ENCODE data around the gene C6orf89. TPM values are rescaled to one million over a fixed set of nuclear protein-coding genes. Genes with fewer than 3 reads are reported as not detected.

C6orf89 gene
- total RNA-seq, 1 experiment from 2014 or later = 13.2 TPM

DNA sequence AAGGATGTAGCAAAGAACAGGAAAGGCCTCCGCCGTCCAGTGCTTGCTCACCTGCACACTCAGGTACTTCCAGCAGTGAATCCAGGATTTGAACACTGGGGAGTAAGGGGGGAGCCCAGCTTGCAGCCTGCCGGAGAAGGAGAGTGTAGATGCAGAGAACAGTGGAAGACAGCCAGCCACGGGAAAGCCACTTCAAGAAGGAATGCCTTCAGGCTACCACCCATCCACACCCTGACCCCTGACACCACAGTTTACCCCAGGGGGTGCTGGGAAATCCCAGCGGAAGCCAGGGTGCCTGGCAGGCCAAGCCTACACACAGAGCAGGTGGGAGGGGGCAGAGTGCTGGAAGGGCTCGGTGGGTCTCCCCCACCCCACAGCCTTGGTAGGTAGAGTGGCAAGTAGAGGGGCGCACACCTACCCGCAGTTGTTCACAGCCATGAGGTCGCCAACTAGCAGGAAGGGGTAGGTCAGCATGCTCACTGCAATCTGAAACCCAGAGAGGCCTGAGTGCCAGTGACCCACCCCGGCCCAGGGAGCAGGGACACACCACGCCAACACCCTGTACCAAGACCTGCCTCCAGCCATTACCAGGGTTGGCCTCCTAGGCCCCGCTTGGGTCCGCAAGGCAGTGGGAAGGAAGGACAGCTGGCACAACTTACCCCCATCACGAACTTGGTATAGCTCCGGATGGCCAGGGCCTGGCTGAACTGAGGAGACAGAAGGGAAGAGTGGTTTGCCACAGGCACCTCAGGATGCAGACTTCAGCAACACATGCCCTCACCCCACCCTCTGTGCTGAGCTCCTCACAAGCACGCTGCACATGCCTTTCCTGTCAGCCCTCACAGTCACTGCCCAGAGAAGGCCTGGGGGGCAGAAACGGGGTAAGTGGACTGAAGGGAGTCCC lies 84.5 kb downstream of the C6orf89 start:
- no peak overlapping the region for H3K4me3 Mint-ChIP-seq
- peak overlapping the region; percentile 84 for H3K27ac Mint-ChIP-seq
- TF ChIP-seq PREB (CRISPR knock-in tag; IDR thresholded peaks at IDR 0.05; ENCODE audit: borderline replicate concordance) = no peak
- ChIA-PET POLR2A (no interaction called here), CTCF (interaction anchor here (0.7 kb wide), 1 partner anchor 55 kb away, joined by 3 read pairs; no protein-coding TSS in a partner anchor)
- no peak for DNase-seq (ENCODE audit: low spot score)
- no peaks in the 10 kb centered on the region for H3K4me1 Mint-ChIP-seq
- no peaks in the 10 kb centered on the region for H3K9me3 Mint-ChIP-seq
- no peaks in the 10 kb centered on the region for H3K27me3 Mint-ChIP-seq (ENCODE audit: low read depth)
- H3K36me3 Mint-ChIP-seq = peaks cover 70% of the 10 kb centered on the region
- ATAC-seq = no peak

DNA sequence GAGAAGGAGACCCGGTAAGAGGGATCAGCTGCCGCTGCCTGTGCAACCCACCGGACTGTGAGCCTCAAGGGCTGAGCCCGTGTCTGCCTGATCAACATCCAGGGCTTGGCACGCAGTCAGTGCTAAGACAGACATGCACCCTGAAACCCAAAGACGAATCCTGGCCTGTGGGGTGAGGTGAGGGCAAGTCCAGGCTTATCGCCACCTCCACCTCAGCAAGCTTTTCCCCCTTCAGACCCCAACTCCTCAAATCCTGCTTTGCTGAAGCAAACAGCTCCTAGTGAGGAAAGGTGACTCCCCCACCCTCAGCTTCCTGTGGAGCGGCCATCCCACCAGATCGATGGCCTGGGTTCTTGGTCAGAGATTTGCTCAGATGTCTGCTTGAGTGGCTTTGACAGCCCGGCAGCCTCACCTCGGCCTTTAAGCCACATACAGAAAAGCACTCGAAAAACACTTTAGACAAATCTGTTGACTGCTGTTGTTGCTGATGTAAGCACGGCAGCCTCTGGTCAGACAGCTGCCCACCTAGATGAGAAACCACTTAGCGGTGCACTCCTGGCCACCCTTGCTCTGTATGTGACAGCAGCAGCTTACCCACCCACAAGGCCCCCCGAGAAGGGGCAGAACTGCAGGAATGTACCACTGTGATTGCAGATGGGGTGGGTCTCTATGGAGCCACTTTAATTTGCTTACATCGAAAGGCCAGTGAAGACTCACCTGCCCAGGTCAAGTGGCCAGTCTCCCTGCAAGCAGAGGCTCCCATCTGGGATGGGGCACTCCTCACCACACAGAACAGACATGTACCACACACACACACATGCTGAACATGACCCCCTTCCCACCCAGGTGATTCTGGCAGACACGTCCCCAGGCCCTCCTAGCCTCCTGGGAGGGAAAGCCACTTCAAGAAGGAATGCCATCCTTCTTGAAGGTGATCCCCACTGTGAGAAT lies 85.4 kb downstream of the C6orf89 start:
- CTCF ChIA-PET = interaction anchor here (0.7 kb wide), 1 partner anchor 56 kb away, joined by 3 read pairs; no protein-coding TSS in a partner anchor
- Mint-ChIP-seq H3K36me3 (peaks cover 79% of the 10 kb centered on the region), H3K27ac (peak overlapping the region; percentile 82)

GRCh38 chr6:36971921-36972673 lies 86.3 kb downstream of the C6orf89 start:
- Mint-ChIP-seq H3K36me3 (peaks cover 89% of the 10 kb centered on the region), H3K4me3 (no peak overlapping the region), H3K27me3 (ENCODE audit: low read depth) (no peaks in the 10 kb centered on the region), H3K27ac (peak overlapping the region; percentile 82), H3K4me1 (no peaks in the 10 kb centered on the region), H3K9me3 (no peaks in the 10 kb centered on the region)
- no peak for ATAC-seq
- no peak for DNase-seq (ENCODE audit: low spot score)
- CTCF ChIA-PET = interaction anchor here (0.7 kb wide), 1 partner anchor 235 kb away, joined by 3 read pairs; no protein-coding TSS in a partner anchor
- POLR2A ChIA-PET = interaction anchor here (0.7 kb wide), 1 partner anchor 46 kb away, joined by 3 read pairs; no protein-coding TSS in a partner anchor
- TF ChIP-seq ELF4 (CRISPR knock-in tag; IDR thresholded peaks at IDR 0.05; ENCODE audit: low read depth) (no peak), HMGXB4 (CRISPR knock-in tag; IDR thresholded peaks at IDR 0.05) (no peak), MYBL2 (CRISPR knock-in tag; IDR thresholded peaks at IDR 0.05) (no peak), TP53 (CRISPR knock-in tag; IDR thresholded peaks at IDR 0.05) (no peak), ZSCAN18 (CRISPR knock-in tag; IDR thresholded peaks at IDR 0.05) (no peak)
- TF ChIP-seq, protein P1, sequence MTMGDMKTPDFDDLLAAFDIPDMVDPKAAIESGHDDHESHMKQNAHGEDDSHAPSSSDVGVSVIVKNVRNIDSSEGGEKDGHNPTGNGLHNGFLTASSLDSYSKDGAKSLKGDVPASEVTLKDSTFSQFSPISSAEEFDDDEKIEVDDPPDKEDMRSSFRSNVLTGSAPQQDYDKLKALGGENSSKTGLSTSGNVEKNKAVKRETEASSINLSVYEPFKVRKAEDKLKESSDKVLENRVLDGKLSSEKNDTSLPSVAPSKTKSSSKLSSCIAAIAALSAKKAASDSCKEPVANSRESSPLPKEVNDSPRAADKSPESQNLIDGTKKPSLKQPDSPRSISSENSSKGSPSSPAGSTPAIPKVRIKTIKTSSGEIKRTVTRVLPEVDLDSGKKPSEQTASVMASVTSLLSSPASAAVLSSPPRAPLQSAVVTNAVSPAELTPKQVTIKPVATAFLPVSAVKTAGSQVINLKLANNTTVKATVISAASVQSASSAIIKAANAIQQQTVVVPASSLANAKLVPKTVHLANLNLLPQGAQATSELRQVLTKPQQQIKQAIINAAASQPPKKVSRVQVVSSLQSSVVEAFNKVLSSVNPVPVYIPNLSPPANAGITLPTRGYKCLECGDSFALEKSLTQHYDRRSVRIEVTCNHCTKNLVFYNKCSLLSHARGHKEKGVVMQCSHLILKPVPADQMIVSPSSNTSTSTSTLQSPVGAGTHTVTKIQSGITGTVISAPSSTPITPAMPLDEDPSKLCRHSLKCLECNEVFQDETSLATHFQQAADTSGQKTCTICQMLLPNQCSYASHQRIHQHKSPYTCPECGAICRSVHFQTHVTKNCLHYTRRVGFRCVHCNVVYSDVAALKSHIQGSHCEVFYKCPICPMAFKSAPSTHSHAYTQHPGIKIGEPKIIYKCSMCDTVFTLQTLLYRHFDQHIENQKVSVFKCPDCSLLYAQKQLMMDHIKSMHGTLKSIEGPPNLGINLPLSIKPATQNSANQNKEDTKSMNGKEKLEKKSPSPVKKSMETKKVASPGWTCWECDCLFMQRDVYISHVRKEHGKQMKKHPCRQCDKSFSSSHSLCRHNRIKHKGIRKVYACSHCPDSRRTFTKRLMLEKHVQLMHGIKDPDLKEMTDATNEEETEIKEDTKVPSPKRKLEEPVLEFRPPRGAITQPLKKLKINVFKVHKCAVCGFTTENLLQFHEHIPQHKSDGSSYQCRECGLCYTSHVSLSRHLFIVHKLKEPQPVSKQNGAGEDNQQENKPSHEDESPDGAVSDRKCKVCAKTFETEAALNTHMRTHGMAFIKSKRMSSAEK (CRISPR knock-in tag; IDR thresholded peaks at IDR 0.05; ENCODE audit: borderline replicate concordance) = no peak

More for the DNA sequence above, 85.4 kb downstream of the C6orf89 start:
- no peaks in the 10 kb centered on the region for H3K4me1 Mint-ChIP-seq
- no peaks in the 10 kb centered on the region for H3K9me3 Mint-ChIP-seq
- ATAC-seq (no peak), DNase-seq (ENCODE audit: low spot score) (no peak)
- no peaks in the 10 kb centered on the region for H3K27me3 Mint-ChIP-seq (ENCODE audit: low read depth)
- H3K4me3 Mint-ChIP-seq = no peak overlapping the region
- POLR2A ChIA-PET = no interaction called here
- no peak for TF ChIP-seq SMAD3 (CRISPR knock-in tag; IDR thresholded peaks at IDR 0.05; ENCODE audit: borderline replicate concordance)
- no peak for TF ChIP-seq ATF2 (CRISPR knock-in tag; IDR thresholded peaks at IDR 0.05; ENCODE audit: borderline replicate concordance, low read depth)
- TF ChIP-seq, protein P2, sequence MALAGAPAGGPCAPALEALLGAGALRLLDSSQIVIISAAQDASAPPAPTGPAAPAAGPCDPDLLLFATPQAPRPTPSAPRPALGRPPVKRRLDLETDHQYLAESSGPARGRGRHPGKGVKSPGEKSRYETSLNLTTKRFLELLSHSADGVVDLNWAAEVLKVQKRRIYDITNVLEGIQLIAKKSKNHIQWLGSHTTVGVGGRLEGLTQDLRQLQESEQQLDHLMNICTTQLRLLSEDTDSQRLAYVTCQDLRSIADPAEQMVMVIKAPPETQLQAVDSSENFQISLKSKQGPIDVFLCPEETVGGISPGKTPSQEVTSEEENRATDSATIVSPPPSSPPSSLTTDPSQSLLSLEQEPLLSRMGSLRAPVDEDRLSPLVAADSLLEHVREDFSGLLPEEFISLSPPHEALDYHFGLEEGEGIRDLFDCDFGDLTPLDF (CRISPR knock-in tag; IDR thresholded peaks at IDR 0.05) = no peak

Measured in WTC11 (cell line).